GM18868 (cell line): ENCODE results near the gene FAM171A2.

Experiments used
- ATAC-seq: cut with Tn5 transposase; IDR thresholded peaks from one replicate; pipeline ENCODE4 v1.9.1; 2021; ENCODE audit warnings: mild to moderate bottlenecking, moderate library complexity; ENCODE audit not compliant: unreplicated experiment

FAM171A2 gene

DNA sequence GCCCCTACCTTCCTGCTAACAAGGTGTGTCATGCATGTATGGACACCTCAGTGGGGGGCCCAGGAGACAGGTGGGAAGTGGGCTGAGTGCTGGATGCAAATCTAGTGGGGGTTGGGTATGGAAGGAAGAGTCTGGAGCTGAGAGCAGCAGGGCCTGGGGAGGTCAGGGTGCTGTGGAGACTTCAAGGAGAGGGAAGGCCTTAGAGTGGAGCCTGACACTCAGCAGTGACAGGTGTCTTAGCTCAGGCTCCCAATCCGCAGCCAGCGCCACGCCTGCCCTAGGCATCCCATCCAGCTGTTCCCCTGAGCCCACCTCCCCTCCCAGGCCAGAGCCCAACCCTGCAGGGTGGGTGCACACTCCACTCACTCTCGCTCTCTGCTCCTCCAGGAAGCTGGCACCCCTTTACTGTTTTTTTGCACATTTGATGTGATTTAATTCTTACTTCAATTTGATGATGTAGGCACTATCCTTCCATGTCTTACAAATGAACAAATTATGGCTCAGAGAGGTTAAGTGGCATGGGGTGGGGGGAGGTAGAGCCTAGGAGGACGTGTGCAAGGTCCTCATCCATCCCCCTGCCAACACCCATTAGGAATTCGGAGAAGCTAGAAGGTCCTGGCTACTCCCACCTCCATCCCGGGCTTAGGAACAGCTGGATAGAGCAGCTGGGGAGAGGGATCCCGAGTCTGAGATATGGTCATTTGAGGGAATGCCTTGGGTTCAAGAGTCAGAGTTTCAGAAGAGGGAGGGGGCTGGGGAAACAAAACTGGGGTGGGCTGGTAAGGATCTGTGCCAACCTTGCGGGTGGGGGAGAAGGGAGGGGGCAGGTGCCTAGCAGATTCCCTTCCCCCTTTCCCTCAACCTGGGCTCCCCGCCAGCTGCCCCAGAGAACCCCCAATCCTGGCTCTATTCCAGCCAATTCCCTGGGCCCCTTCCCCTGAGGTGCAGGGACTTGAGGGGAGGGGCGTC is 2.1 kb downstream of the FAM171A2 start:
- no peak for ATAC-seq

DNA sequence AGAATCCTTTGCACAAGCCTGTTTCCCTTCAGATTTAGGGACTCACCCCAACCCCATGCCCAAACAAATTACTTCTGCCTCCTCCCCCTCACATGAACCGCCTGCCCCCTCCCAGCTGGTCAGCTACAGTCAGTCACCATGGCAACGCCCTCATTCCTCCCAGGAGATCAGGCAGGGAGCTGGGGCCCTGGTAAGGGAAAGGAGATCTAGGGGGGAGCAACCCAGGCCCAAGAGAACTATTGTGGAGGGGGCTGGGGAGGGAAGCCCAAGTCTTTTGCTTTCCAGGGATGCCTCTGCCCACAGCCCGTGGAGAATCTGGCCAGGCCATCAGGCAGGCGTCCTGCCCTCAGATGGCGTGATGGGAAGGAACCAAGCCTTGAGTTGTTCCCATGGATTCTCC is 2.8 kb downstream of the FAM171A2 start:
- no peak for ATAC-seq

DNA sequence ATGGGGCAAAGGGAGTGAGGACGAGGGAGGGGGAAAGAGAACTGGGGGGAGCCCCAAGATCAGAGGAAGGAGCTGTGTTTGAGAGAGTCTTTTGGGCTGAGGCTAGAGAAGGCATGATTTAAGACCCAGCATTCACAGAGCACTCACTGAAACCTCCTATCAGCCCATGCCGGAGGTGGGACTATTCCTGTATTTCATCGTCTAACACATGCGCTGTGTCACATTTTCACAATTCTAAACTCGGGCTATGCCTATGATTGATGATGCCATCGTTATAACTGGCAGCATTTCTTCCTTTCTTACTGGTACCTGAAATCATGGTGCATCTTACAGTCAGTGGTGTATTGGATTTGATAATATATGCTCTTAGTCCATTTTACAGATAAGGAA is 3.5 kb downstream of the FAM171A2 start:
- no peak for ATAC-seq

DNA sequence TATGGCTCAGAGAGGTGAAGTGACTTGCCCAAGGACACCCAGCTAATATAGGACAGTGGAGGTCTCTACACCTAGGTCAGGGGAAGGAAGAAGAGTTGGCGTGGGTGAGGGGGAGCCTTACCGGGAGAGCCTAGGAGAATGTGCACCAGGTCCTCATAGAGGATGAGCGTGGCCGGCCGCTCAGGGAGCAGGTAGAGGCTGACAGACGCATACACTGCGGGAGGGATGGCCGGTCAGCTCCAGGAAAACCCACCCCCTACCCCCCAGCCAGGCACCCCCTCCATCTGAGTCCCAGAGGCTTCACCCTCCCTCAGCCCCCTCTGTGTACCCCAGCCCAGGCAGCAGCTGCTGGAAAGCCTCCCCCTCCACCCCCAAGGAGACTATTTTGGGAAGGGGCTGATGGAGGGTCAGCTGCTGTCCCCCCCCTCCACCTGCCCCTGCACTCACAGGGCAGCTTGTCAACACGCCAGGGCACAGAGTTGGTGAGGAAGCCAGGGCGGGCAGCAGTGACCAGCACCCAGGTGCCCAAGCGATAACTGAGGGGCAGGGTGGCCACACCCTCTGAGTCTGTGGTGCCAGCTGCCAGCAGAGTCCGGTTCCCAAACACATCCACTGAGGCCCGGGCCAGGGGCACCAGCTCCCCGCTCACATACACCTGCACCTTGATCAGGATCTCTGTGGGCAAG is 4.1 kb downstream of the FAM171A2 start:
- ATAC-seq, result no peak

DNA sequence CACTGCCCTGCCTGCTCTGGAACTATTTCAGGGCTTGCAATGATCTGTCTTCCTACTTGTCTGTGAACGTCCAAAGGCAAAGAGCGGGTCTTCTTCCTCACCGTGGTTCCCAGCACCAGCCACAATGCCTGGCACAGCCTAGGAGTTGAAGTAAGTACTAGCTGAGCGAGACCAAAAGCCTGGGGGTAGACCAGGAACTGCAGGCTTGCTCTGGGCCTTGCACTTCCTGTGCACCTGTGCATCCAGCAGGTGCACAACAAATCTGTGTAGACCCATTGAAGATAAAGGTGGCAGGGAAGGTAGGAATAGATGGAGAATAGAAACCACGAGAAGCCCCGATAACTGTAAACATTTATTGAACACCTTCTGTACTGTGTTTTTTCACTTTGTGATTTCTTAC is 4.6 kb downstream of the FAM171A2 start:
- no peak for ATAC-seq

DNA sequence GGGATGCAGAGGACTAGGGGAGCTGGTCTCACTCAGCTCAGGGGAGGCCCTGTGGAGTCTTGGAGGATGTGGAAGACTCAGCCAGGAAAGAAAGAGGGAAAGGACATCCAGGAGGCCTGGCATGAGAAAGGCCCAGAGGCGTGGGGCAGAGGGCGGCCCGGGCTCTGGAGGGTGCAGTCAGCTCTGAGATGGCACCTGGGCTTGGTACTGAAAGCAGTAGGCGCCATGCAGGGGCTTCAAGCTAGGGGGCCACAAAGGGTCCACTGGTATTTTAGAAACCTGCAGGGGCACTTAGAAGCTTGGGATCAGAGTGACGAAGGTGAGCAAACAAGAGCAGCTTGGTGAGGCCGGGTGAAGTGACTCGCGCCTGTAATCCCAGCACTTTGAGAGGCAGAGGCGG is 5.6 kb downstream of the FAM171A2 start:
- no peak for ATAC-seq

DNA sequence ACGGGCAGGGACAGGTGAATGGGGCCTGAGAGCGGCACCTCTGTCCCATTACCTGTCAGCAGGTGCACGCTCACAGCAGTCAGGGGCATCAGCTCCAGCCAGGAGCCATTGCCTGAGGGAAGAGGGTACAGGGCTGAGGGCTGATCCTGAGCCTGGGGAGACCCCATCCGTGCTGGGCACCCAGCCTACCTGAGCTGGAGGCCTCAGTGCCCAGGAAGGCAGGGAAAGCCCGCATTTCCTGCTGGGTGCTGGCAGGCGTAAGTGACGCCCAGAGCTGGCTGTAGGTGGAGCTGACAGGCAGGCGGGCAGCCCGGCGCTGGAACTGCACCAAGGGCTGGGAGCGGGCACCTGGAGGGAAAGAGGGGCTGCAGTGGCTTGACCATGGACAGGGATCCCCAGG is 7.4 kb downstream of the FAM171A2 start:
- no peak for ATAC-seq

DNA sequence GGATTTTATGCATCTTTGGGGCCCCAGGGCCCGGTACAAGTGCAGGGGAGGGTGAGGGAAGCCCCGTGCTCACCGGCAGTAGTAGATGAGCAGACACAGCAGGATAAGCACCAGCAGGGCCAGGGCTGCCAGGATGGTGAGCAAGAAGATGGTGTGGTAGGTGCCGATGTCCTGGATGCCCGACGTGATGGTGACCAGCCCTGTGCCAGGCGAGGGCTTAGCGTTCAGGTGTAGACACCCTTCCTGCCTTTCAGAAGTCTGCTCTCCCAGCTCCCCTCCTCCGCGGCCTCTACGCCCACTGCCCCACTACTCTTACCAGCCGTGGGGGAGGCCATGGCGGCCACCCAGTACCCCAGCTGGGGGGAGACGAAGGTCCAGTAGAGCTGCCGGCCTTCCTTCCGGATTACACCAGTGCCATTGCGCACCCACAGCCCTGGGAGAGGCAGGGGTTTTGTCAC is 8.0 kb downstream of the FAM171A2 start:
- no peak for ATAC-seq

DNA sequence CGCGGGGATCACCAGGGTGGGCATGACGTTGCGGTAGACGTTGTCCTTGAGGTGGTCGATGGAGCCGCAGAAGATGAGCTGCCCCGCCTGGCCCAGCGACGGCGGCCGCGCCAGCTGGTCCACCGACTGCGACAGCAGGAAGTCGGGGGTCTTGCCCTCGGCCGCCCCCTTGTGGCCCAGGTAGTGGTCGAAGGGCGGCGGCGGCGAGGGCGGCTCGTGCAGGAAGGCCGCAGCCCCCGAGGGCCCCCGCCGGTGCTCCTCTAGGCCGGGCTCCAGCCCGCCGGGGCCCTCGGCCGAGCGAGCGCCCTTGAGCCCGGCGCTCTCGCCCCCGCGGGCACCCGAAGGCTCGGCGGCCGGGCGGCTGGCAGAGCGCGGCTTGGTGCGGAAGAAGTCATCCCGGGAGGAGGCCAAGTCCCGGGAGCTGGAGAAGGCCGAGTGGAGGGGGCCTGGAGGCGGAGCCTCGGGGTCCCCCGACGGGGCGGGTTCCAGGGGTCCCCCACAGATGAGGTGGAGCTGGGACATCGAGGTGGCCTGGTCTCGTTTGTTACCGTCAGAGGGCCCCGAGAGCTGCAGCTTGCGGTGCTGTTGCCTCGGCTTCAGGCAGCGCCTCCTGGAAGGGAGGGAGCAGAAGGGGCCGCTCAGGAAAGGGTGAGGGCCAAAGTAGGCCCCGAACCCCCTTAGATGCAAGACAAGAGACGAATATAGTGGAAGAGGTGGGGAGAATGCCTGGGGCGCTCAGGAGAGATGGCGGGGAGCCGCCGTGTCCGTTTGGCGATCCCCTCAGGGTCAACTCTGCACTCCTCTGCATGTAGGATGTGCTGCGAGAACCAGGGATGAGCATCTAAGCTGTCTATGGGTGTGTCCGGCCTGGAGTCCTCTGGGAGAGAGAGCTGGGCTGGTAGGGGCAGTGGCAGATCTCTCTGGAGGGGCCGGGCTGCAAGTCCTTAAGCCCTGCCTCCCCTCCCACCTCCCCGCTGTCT is 8.8 kb downstream of the FAM171A2 start:
- ATAC-seq, result no peak

DNA sequence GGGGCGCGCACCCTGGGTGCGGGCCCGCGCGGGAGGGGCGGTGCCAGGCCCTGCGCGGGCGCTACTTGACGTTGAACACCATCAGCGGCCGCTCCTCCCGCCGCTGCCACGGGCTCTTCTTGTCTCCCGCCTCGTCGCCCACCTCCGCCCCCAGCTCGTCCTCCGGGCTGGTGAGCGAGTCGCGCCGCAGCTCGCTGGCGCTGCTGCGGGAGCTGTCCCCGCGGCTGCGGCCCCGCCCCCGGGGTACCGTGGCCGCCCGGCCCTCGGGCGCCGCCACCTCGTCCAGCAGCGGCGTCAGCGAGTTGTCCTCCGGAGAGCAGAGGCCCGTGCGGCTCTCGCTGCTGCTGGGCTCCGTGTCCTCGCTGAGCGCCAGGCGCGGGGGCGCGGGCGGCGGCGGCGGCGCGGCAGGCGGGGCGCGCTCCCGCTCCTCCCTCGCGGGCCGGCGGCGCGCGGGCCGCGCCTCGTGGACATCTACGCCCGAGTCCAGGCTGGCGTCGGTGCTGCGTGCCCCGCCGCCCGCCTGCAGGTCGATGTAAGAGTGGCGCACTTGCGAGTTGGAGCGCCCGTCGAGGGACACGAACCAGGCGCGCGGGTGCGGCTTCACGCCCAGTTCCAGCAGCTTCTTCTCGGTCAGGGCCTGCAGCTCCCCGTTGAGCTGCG is 9.9 kb downstream of the FAM171A2 start:
- no peak for ATAC-seq

DNA sequence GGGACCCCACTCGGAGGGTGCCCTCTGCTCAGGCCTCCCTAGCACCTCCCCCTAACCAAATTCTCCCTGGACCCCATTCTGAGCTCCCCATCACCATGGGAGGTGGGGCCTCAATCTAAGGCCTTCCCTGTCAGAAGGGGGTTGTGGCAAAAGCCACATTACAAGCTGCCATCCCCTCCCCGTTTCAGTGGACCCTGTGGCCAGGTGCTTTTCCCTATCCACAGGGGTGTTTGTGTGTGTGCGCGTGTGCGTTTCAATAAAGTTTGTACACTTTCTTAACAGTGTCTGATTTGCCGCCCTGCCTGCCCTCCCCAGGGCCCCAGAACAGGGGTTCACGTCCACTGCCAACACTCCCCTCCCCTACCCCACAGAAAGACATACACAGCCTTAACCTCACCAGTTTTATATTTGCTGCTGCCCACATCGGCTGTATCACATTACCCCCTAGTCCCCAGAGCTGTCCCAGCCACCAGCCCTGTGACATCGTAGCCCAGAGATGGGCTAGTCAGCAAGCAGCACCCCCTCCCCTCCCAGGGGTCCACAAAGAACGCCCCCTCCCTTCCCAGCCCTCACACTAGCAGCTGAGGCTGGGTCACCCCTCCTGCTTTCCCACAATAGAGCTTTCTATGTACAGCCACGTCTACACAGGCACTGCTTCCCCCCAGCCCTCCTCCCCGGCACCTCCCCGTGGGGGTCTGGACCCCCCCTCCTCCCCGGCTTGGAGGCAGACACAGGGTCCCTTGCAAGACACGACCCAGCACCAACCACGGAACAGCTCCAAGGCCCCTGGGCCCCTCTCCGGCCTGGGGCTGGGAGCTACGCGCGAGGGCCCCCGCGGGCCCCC is 10.6 kb downstream of the FAM171A2 start:
- ATAC-seq, result no peak

DNA sequence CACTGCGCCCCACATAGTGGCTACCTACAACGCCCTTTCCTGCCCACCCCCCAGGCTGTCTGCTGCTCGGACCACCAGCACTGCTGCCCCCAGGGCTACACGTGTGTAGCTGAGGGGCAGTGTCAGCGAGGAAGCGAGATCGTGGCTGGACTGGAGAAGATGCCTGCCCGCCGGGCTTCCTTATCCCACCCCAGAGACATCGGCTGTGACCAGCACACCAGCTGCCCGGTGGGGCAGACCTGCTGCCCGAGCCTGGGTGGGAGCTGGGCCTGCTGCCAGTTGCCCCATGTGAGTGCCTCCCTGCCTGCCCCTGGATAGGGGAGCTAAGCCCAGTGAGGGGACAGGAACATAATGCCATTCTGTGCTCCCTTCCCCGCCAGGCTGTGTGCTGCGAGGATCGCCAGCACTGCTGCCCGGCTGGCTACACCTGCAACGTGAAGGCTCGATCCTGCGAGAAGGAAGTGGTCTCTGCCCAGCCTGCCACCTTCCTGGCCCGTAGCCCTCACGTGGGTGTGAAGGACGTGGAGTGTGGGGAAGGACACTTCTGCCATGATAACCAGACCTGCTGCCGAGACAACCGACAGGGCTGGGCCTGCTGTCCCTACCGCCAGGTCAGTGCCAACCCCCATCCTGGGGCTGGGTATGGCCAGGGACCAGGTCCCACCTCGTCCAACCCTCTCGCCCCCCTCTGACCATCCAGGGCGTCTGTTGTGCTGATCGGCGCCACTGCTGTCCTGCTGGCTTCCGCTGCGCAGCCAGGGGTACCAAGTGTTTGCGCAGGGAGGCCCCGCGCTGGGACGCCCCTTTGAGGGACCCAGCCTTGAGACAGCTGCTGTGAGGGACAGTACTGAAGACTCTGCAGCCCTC is 11.5 kb downstream of the FAM171A2 start:
- no peak for ATAC-seq

DNA sequence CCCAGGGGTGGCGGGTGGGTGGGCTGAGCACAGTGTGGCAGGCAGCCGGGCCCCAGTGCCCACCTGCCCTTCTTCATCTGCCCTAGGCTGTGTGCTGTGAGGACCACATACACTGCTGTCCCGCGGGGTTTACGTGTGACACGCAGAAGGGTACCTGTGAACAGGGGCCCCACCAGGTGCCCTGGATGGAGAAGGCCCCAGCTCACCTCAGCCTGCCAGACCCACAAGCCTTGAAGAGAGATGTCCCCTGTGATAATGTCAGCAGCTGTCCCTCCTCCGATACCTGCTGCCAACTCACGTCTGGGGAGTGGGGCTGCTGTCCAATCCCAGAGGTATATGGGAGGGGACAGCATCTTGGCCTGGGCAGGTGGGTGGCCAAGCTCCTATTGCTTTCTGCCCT is 12.2 kb downstream of the FAM171A2 start:
- ATAC-seq, result no peak

DNA sequence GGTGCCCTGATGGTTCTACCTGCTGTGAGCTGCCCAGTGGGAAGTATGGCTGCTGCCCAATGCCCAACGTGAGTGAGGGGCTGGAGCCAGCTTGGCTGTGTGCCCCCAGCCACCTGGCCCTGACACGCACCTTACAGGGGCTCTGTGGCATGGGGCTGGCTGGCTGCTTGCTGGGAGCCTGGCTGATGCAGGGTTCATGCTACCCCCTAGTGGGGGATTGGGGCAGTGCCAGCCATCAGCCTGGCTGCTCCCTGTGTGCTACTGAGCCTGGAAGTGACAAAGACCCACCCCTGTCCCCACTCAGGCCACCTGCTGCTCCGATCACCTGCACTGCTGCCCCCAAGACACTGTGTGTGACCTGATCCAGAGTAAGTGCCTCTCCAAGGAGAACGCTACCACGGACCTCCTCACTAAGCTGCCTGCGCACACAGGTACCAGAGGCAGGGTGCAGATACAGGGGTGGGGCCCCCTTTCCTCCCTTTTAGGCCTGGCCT is 12.9 kb downstream of the FAM171A2 start:
- no peak for ATAC-seq

DNA sequence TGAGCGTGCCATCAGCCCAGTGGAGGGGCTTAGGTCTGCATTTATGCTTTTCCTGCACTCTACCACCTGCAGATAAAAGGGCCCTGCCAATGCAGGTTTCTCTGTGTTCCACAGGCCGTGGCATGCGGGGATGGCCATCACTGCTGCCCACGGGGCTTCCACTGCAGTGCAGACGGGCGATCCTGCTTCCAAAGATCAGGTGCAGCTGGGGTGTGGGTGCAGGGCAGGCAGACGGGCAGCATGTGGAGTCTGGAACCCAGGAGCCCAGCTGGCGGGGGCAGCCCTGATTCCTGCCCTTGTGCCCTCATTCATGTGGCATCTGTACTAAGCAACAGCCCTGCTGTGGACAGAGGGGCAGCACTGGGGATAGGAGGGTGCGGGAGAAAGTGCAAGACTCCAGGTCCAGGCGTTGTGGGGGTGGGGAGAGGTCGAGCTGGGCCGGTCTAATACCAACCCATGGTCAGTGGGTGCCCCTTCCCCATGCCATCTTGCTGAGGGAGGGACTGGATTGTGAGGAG is 14.0 kb downstream of the FAM171A2 start:
- no peak for ATAC-seq

DNA sequence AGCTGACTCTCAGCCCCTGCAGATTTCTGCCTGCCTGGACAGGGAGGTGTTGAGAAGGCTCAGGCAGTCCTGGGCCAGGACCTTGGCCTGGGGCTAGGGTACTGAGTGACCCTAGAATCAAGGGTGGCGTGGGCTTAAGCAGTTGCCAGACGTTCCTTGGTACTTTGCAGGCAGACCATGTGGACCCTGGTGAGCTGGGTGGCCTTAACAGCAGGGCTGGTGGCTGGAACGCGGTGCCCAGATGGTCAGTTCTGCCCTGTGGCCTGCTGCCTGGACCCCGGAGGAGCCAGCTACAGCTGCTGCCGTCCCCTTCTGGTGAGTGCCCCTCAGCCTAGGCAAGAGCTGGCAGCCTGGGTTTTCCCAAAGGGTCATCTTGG is 14.7 kb downstream of the FAM171A2 start:
- ATAC-seq, result no peak

DNA sequence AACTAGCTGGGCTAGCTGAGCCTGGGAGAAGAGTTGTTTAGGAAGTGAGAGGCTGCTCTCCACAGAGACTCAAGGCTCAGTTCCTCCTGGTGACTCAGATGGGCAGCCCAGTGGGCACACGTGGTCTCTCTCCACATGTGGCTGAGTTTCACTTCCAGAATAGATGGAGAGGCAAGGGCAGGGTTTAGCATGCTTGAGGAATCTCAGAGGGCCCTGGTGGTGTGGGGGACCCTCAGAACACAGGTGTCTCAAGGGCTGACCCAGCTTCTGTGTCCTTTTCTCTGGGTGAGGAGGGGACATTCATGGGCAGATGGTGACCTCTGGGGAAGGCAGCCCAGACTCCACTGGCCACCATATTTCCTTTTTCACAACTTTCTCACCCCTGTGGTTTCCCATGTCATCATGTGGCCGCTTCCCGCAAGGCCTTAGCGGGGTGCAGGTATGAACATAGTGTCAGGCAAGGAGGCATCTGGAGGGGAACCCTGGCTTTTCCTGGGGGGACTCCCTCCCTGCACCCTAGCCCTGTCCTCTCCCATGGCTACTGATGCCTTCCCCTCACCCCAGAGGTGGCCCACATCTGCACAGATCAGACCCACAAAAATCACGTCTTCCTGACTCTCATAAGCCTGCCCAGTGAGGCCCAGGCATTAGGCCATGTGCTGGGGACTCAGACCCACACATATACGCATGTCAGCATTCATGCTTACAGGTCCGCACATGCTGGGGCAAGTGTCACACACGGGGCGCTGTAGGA is 15.2 kb downstream of the FAM171A2 start:
- ATAC-seq, result peak; percentile 66
